ENCODE results near the gene TTYH1.

Gene TTYH1

GRCh38 chr19:54393381-54393780, 21.9 kb upstream of the TTYH1 start:
- DNase-seq: no peak

DNA sequence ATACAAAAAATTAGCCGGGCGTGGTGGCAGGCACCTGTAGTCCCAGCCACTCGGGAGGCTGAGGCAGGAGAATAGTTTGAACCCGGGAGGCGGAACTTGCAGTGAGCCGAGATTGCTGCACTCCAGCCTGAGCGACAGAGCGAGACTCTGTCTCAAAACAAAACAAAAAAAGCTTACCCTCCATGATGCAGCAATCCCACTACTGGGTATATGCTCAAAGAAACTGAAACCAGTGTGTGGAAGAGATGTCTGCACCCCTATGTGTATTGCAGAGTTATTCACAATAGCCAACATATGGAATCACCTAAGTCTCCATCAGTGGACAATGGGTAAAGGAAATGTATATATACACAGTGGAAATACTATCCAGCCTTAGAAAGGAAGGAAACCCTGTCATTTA, 19.6 kb upstream of the TTYH1 start:
- no peak for DNase-seq

DNA sequence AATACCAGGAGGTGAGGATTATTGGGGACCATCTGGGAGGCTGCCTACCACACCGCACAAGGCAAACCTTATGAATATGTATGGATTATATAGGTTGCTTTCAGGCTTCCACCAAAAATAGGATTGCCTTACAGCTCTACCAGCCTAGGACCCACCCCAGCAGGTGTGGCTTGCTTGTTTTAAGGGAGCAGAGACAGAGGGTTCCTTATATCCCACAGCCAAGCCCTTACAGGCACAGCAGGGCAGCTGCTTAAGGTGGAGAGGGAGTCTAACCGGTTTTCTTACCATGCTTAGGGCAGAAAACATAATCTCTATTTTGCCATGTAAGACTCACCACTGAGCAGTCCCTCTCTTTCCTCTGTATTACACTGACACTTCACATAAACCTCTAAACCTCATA, 16.1 kb upstream of the TTYH1 start:
- no peak for DNase-seq

GRCh38 chr19:54400913-54401312, 14.4 kb upstream of the TTYH1 start:
- no peak for DNase-seq

DNA sequence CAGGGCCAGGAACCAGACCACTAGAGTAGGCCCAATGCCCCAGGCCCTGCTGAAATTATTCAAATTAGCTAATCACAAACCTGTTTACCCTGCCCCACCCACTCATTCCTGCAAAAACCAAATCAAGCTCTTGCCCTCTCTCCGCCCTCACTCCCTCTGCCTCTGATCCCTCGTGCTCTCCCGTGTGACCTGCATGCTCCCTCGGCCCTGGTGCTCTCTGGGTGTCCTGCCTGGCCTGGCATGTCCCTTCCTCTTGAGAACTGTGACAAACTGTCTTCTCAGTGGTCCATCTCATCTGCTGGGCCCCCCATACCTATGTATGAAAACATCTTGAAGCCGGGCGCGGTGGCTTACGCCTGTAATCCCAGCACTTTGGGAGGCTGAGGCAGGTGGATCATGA, 12.2 kb upstream of the TTYH1 start:
- no peak for DNase-seq

DNA sequence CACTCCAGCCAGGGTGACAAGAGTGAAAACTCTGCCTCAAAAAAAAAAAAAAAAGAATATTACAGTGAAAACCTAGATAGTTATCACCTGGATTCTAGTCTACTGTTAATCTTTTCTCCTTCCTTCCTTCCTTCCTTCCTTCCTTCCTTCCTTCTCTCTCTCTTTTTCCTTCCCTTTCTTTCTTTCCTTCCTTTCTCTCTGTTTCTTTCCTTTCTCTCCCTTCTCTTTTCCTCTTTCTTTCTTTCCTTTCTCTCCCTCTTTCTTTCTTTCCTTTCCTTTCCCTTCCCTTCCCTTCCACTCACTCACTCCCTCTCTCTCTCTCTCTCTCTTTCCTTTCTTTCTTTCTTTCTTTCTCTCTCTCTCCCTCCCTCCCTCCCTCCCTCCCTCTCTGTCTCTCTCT, 9.6 kb upstream of the TTYH1 start:
- no peak for DNase-seq

- no peak for DNase-seq
These were observed 7.5 kb upstream of the TTYH1 start for GRCh38 chr19:54407780-54408179.

DNA sequence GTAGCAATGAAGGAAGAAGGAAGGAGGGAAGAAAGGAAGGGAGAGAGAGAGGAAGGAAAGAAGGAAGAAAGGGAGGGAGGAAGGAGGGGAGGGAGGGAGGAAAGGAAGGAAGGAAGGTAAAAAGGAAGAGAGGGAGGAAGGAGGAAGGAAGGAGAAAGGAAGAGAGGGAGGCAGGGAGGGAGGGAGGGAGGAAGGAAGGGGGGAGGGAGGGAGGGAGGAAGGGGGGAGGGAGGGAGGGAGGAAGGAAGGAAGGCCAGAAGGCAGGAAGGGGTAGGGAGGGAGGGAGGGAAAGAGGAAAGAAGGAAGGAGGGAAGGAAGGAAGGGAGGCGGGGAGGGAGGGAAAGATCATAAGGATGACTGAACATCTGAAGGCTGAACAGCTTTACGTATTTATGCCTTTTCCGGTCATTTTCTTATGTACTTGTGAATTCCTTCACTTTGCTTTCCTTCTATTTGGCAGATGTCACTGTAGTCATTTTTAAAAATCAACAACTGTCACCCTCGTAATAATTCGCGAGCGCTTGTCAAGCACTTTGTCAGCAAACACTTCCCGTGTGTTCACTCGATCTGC, 6.7 kb upstream of the TTYH1 start:
- no peak for DNase-seq

GRCh38 chr19:54411033-54411432, 4.2 kb upstream of the TTYH1 start:
- no peak for DNase-seq

GRCh38 chr19:54412877-54413276, 2.4 kb upstream of the TTYH1 start:
- DNase-seq: no peak

DNA sequence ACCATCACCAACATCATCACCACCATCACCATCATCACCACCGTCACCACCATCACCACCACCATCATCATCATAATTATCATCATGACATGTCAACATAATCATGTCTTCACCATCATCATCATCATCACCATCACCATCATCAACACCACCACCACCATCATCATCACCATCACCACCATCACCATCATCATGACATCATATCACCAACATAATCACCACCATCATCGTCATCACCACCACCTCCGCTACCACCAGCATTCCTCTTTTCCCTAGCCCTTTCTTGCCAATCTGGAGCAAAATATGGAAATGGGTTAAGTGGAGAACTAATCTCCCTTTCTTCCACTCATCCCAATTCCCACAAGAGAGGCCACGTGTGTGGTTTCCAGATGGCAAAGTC, 1.1 kb upstream of the TTYH1 start:
- no peak for DNase-seq

DNA sequence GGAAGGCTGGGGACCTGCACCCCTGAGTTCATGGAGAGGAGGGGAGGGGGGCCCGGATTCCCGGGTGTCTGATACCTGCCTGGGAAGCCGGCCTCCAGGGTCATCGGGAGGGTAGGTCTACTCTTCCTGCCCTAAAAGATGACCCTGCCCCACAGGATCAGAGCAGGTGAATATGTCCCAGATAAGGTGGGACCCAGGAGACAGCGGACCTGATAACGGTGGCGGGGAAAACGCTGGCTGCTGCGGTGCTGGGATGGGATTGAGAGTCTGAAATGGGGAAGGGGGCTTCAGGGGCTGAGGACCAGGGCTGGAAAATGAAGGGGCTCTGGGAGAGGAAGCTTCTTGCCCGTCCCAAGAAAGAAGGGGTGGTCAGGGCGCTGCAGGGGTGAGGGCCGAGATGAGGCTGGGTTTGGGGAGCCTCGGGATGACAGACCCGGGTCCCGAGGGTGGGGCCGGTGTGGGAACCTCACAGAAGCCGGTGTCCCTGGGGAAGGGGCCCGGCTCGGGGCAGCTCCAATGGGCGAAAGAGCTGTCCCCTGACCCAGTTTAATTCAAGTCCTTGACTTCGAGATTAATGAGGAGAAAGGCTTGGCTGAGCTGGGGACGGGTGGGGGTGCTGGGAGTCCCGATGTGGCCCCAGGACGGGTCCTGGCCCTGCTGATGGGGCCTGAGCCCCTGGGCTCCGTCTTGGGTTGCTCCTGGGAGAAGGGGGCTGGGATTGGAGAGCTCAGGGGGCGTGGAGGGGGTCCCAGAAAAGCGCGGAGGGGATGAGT, 823 bp downstream of the TTYH1 start:
- DNase-seq: no peak

GRCh38 chr19:54416695-54417491, 1.6 kb downstream of the TTYH1 start:
- no peak for DNase-seq

- DNase-seq: peak; percentile 42 to 72
These were observed 3.0 kb downstream of the TTYH1 start for GRCh38 chr19:54418030-54418929.

- DNase-seq: no peak
These were observed 3.9 kb downstream of the TTYH1 start for GRCh38 chr19:54418930-54419800.

GRCh38 chr19:54420068-54420382, 4.8 kb downstream of the TTYH1 start:
- DNase-seq: no peak

DNA sequence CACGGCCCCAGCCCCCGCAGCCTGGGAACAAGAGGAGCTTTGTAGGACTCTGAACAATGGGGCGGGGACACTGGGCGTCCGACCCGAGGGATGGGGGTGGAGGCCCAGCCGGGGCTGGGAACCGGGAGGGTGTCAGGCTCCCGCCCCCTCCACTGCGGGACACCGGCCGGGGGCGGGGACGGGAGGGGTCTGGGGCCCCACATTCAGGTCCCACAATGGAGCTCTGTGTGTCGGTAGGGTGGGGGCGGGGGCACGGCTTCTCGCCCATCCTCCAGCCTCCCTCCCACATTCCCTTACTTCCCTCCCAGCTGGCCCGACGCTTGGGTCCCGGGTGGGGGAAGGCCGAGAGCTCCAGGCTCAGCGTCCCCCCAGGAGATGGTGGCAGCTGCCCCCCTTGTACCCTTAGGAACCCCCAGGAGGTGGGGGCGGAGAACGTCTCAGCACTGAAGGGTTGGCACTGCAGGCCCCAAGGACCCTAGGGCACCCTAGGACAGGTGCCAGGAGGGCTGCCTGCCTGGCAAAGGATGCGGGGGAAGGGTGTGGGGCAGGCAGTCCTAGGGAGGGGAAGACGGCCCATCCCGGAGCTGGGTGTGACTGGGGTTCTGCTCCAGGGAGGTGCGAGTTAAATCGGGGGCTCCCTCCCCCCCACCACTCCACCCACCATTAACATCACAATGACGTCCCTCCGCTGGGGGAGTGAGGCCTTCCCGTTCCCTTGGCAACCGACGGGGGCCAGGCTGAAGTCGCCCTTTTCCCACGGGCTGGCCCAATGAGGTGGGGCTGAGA, 5.3 kb downstream of the TTYH1 start:
- DNase-seq: peak; percentile 97 to 99

GRCh38 chr19:54421169-54421516, 5.9 kb downstream of the TTYH1 start:
- no peak for DNase-seq

GRCh38 chr19:54421521-54421920, 6.3 kb downstream of the TTYH1 start:
- no peak for DNase-seq

DNA sequence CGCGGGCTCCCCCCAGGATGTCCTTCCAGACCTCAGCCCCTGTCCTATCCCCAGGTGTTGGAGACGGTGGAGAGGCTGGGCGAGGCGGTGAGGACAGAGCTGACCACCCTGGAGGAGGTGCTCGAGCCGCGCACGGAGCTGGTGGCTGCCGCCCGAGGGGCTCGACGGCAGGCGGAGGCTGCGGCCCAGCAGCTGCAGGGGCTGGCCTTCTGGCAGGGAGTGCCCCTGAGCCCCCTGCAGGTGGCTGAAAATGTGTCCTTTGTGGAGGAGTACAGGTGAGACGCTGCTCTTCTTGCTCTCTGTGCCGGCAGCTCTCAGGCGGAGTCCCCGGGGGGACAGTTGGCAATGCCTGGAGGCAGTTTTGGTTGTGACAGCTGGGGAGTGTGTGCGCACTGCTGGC, 6.9 kb downstream of the TTYH1 start:
- no peak for DNase-seq

DNA sequence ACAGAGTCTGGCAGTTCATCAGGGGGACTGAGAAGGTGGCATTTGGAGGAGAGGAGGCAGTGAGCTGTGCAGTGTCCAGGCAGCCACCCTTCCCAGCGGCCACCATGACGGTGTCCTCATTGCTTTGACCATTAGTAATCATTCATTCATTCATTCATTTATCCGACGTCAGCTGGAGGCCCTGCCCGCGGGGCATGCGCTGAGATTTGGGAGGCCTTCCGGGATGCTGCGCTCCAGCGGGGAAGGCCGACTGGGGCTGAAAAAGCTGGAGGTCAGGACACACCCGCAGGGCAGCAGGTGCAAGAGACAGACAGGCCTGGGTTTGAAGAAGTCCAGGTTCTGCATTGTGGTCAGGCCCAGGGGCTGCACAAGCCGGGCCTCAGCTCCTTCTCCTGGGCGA, 8.9 kb downstream of the TTYH1 start:
- DNase-seq: no peak

Data from hippocampal formation (tissue), 2 donors.